Ovary (tissue), 9 donors: ENCODE measurements around the gene TGM5. TPM values are rescaled to one million over a fixed set of nuclear protein-coding genes. Genes with fewer than 3 reads are reported as not detected.

Experiments used
- DNase-seq, 5 donors: peaks; one replicate each; pipeline ENCODE4 v3.0.0-alpha.2; 2019 to 2020
- H3K27ac ChIP-seq, 2 donors: fragments of 200-600 bp; one replicate each; pipeline versions ENCODE4 v1.5.1 to v1.8.0; 2019 to 2022
- H3K27me3 ChIP-seq: fragments of 200-600 bp; one replicate; pipeline ENCODE4 v1.8.0; 2022
- H3K36me3 ChIP-seq: fragments of 200-600 bp; sonication (generic); one replicate; pipeline ENCODE4 v1.5.1; 2019
- H3K4me1 ChIP-seq: one replicate; pipeline ENCODE4 v1.8.1; 2013; ENCODE audit warnings: mild to moderate bottlenecking, moderate library complexity; ENCODE audit not compliant: insufficient read depth
- H3K4me3 ChIP-seq: fragments of 200-600 bp; sonication (generic); one replicate; pipeline ENCODE4 v1.5.1; 2017
- H3K9me3 ChIP-seq, 2 donors: fragments of 200-600 bp in 1 of 2; sonication (generic) in 1 of 2; one replicate each; pipeline versions ENCODE4 v1.5.1 to v1.8.1; 2013 to 2019; ENCODE audit warnings: mild to moderate bottlenecking in 1 of 2, moderate library complexity in 1 of 2
- CTCF ChIP-seq, 3 donors: fragments of 450-650 bp in 2 of 3; fragments of 200-600 bp in 1 of 3; IDR thresholded peaks; one replicate each; pipeline versions ENCODE4 v1.5.1 to v1.8.0; 2016 to 2022; ENCODE audit warnings: antibody characterized with exemption in 3 of 3, mild to moderate bottlenecking in 1 of 3
- EP300 ChIP-seq: sonication (generic); formaldehyde crosslinking; IDR thresholded peaks from one replicate; pipeline ENCODE4 v1.6.1; 2017; ENCODE audit warnings: antibody characterized with exemption
- POLR2A ChIP-seq: fragments of 450-650 bp; IDR thresholded peaks from one replicate; pipeline ENCODE4 v1.6.1; 2017; ENCODE audit warnings: antibody characterized with exemption, mild to moderate bottlenecking, moderate library complexity
- WGBS, 3 donors: extraction: QIAGEN DNeasy Blood & Tissue Kit in 1 of 3; methylation state at CpG; one replicate each; pipeline versions ENCODE4 v1.1.5 to v1.1.7; 2013 to 2017; 5-methylcytosine and 5-hydroxymethylcytosine counted together
- intact Hi-C, 4 donors: fragments of 100-400 bp; cut with DNase I; formaldehyde crosslinking; loops; one replicate each; pipeline versions ENCODE4 v1.11.0 to v1.15.1; 2022 to 2023
- polyA plus RNA-seq, 2 donors: library from polyadenylated mRNA; stranded (reverse); fragments of 200-250 nt in 1 of 2; fragments of 350-450 nt in 1 of 2; fragmentation: Illumina TruSeq in 1 of 2; extraction: RNeasy Lipid Tissue Mini Kit (QIAGEN cat#74804) in 1 of 2; gene quantifications; one replicate each; pipeline ENCODE4 v1.2.3, GENCODE V29; 2013 to 2014
- total RNA-seq, 7 donors: library from RNA; depleted of rRNA in 2 of 7; stranded (reverse); fragments of >200 nt in 2 of 7; fragmentation: NEBNext Ultra II Directional in 3 of 7; extraction: Animal tissue kit (Norgen Biotek cat#: 25700) in 3 of 7; gene quantifications; one replicate each; pipeline versions ENCODE4 v1.1.0 to v1.2.4, GENCODE V29; 2016 to 2023
- donor health status: DM: no; HTN: no; CAD: no; lungs with moderate emphysema.
- donor health status: DM: no; HTN: no; CAD: no.
- donor health status: Bipolar disorder and iron deficiency.
- donor health status: DM: yes; HTN: yes; CAD: no.
- donor health status: DM: no; HTN: no; CAD: no.
- donor health status: DM: yes; HTN: yes; CAD: no.

Gene TGM5
- total and polyA plus RNA-seq, 9 donors, result not detected

- Histone ChIP-seq H3K27me3 (no peaks in the 10 kb centered on the region), H3K9me3 (no peaks in the 10 kb centered on the region), H3K4me3 (no peak overlapping the region), H3K36me3 (no peaks in the 10 kb centered on the region), H3K27ac (no peak overlapping the region), H3K4me1 (no peaks in the 10 kb centered on the region)
- DNase-seq, result no peak
- intact Hi-C loops, result no loop called here
- WGBS, 3 donors, result 81 to 90% (median 86%) methylated on average over 10 of the region's 10 CpGs
- TF ChIP-seq EP300 (no peak), CTCF (IDR thresholded peaks at IDR 0.05) (no peak), POLR2A (no peak)
These were observed 69.8 kb downstream of the TGM5 start for GRCh38 chr15:43196760-43197548.

- Histone ChIP-seq H3K36me3 (no peaks in the 10 kb centered on the region), H3K4me3 (no peak overlapping the region), H3K27me3 (no peaks in the 10 kb centered on the region), H3K27ac (no peak overlapping the region), H3K9me3 (no peaks in the 10 kb centered on the region), H3K4me1 (no peaks in the 10 kb centered on the region)
- no peak for TF ChIP-seq CTCF (IDR thresholded peaks at IDR 0.05)
- TF ChIP-seq POLR2A, result no peak
- TF ChIP-seq EP300, result no peak
- 75 to 84% (median 75%) methylated on average over 2 of the region's 2 CpGs for WGBS, 3 donors
- intact Hi-C loops, result no loop called here
- DNase-seq, result no peak
These were observed 71.9 kb downstream of the TGM5 start for GRCh38 chr15:43194795-43195194.

- TF ChIP-seq EP300, result no peak
- TF ChIP-seq CTCF (IDR thresholded peaks at IDR 0.05), result no peak
- TF ChIP-seq POLR2A, result no peak
- Histone ChIP-seq H3K9me3 (no peaks in the 10 kb centered on the region), H3K27ac (no peak overlapping the region), H3K4me3 (no peak overlapping the region), H3K4me1 (no peaks in the 10 kb centered on the region), H3K27me3 (no peaks in the 10 kb centered on the region), H3K36me3 (no peaks in the 10 kb centered on the region)
- 88 to 90% (median 89%) methylated on average over 2 of the region's 2 CpGs for WGBS, 3 donors
- DNase-seq, result no peak
- intact Hi-C loops, result no loop called here
These were observed 73.0 kb downstream of the TGM5 start for GRCh38 chr15:43193710-43194109.

GRCh38 chr15:43190178-43190577 is 76.5 kb downstream of the TGM5 start:
- Histone ChIP-seq H3K9me3 (no peaks in the 10 kb centered on the region), H3K4me1 (no peaks in the 10 kb centered on the region), H3K4me3 (no peak overlapping the region), H3K27ac (no peak overlapping the region), H3K36me3 (no peaks in the 10 kb centered on the region), H3K27me3 (no peaks in the 10 kb centered on the region)
- intact Hi-C loops, result no loop called here
- 92 to 97% (median 93%) methylated on average over 1 of the region's 1 CpG for WGBS, 3 donors
- no peak for TF ChIP-seq CTCF (IDR thresholded peaks at IDR 0.05)
- no peak for TF ChIP-seq POLR2A
- TF ChIP-seq EP300, result no peak
- no peak for DNase-seq
